Mesothelial cell of epicardium (in vitro differentiated cells): ENCODE data around the gene VEGFA. TPM values are rescaled to one million over a fixed set of nuclear protein-coding genes. Genes with fewer than 3 reads are reported as not detected.

Experiments used
- DNase-seq, 2 experiments: peaks; one replicate each; pipeline ENCODE4 v3.0.0; 2021; ENCODE audit warnings: low spot score in 2 of 2; ENCODE audit not compliant: unreplicated experiment in 2 of 2
- H3K27ac Mint-ChIP-seq: 2 replicates; pipeline ENCODE4 v1.8.0; 2021; ENCODE audit warnings: mixed read lengths
- H3K27me3 Mint-ChIP-seq: 2 replicates; pipeline ENCODE4 v1.8.0; 2021; ENCODE audit warnings: low read depth, mixed read lengths
- H3K36me3 Mint-ChIP-seq: 2 replicates; pipeline ENCODE4 v1.8.0; 2021; ENCODE audit warnings: mixed read lengths
- H3K4me1 Mint-ChIP-seq: 2 replicates; pipeline ENCODE4 v1.8.0; 2021; ENCODE audit warnings: mixed read lengths
- H3K4me3 Mint-ChIP-seq: 2 replicates; pipeline ENCODE4 v1.8.0; 2021; ENCODE audit warnings: mild to moderate bottlenecking, moderate library complexity, mixed read lengths
- H3K9me3 Mint-ChIP-seq: 2 replicates; pipeline ENCODE4 v1.8.0; 2021; ENCODE audit warnings: mixed read lengths
- CTCF ChIP-seq: fragments of 200-600 bp; sonication (generic); IDR thresholded peaks from one replicate; pipeline ENCODE4 v1.5.0; 2021; ENCODE audit warnings: antibody characterized with exemption; ENCODE audit not compliant: unreplicated experiment
- total RNA-seq: library from RNA; stranded (reverse); gene quantifications from 3 replicates; pipeline ENCODE4 v1.2.1, GENCODE V29; 2021

VEGFA gene
- total RNA-seq, 1 donor from 2014 or later: 185 TPM

DNA sequence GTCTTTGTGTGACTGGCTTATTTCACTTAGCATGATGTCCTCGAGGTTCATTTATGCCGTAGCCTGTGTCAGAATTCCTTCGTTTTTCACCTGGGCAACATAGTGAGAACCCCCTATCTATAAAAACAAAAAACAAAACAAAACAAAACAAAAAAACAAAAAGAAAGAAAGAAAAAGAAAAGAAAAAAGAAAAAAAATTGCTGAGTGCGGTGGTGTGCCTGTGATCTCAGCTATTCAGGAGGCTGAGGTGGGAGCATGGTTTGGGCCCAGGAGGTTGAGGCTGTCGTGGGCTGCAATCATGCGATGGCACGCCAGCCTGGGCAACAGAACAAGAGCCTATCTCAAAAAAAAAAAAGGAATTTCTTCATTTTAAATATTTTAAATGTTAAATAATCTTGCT lies 38.4 kb downstream of the VEGFA start:
- Mint-ChIP-seq H3K4me1 (peaks cover 3% of the 10 kb centered on the region), H3K27me3 (no peaks in the 10 kb centered on the region), H3K36me3 (no peaks in the 10 kb centered on the region), H3K27ac (no peak overlapping the region), H3K4me3 (no peak overlapping the region), H3K9me3 (no peaks in the 10 kb centered on the region)
- no peak for TF ChIP-seq CTCF
- no peak for DNase-seq

- DNase-seq: no peak
- TF ChIP-seq CTCF: no peak
- peaks cover 3% of the 10 kb centered on the region for H3K4me1 Mint-ChIP-seq
- no peak overlapping the region for H3K4me3 Mint-ChIP-seq
- no peaks in the 10 kb centered on the region for H3K9me3 Mint-ChIP-seq
- no peaks in the 10 kb centered on the region for H3K27me3 Mint-ChIP-seq
- H3K36me3 Mint-ChIP-seq: no peaks in the 10 kb centered on the region
- no peak overlapping the region for H3K27ac Mint-ChIP-seq
Measured at GRCh38 chr6:43809417-43810305, 39.6 kb downstream of the VEGFA start.

DNA sequence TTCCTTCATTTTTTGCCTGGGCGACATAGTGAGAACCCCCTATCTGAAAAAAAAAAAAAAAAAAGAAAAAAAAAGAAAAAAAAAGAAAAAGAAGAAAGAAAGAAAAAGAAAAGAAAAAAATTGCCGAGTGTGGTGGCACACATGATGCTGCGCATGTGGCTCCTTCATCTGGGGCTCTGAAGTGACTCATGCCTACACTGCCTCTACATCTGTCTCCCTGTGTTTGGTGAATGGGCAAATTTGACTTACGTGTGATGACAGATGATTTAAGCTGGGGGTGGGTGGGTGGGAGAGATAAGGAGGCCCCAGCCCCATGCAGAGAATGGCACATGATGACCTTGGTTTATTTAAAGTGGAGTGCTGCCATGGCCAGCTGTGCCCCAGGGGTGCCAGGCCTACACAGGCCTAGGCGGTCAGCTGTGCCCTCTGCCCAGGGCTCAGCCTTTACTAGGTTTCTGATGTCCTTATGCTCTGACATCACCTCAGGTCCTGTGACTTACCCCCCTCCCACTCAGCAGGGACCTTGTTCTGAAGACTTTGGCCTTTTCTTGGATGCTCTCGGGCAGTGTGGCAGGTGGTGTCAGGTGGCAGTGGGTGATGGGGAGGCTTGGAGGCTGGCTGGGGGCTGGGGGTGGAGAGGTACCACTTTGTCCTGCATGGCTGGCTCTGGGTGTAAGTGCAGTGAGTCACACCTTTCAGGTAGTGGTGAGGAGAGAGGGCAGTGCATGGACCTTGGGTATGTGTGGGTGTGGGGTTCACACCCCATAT lies 41.1 kb downstream of the VEGFA start:
- Mint-ChIP-seq H3K27ac (no peak overlapping the region), H3K4me1 (peaks cover 3% of the 10 kb centered on the region), H3K27me3 (no peaks in the 10 kb centered on the region), H3K36me3 (no peaks in the 10 kb centered on the region), H3K9me3 (no peaks in the 10 kb centered on the region), H3K4me3 (no peak overlapping the region)
- TF ChIP-seq CTCF: no peak
- no peak for DNase-seq

DNA sequence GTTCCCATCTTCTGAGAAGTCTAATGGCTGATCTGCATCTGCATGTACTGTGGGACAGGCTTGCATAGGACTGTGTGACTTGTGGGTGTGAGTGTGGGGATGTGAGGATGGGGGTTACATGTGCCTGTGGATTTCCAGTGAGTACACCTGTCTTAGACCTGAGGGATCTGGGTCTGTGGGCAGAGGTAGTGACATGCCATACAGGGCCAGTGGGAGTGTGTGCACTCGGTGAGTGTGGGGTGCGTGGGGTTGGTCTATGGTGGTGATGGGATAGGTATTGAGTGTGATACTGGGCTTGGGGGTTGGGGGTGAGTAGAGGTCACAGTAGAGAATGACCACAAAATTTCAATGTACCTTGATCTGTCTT lies 41.7 kb downstream of the VEGFA start:
- no peak for DNase-seq
- Mint-ChIP-seq H3K36me3 (no peaks in the 10 kb centered on the region), H3K9me3 (no peaks in the 10 kb centered on the region), H3K4me3 (no peak overlapping the region), H3K27ac (no peak overlapping the region), H3K27me3 (no peaks in the 10 kb centered on the region), H3K4me1 (peaks cover 3% of the 10 kb centered on the region)
- TF ChIP-seq CTCF: no peak

DNA sequence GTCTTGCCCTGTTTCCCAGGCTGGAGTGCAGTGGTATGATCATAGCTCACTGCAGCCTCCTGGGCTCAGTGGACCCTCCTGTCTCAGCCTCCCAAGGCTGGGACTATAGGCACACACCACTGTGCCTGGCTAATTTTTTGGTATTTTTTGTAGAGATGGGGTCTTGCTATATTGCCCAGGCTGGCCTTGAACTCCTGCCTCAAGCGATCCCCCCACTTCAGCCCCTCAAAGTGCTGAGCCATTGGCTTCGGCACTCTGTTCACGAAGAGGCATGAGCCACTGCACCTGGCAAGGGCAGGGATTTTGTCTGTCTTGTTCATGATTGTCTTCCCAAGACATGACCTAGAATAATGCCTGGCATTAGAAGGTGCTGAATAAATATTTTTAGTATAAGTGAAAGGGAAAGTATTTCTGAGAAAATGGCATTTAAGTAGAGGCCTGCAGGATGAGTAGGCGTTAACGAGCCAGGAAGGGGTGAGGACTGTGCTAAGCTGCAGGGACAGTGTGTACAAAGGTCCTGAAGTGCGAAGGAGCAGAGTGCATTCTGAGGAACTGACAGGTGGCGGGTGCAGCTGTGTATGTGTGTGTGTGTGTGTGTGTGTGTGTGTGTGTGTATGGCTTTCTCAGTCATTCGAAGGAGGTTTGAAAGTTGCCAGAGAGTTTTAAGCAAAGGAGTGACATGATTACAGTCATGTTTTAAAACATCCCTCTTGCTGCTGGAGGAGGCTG lies 43.0 kb downstream of the VEGFA start:
- Mint-ChIP-seq H3K4me3 (no peak overlapping the region), H3K27me3 (no peaks in the 10 kb centered on the region), H3K36me3 (no peaks in the 10 kb centered on the region), H3K4me1 (peaks cover 3% of the 10 kb centered on the region), H3K27ac (no peak overlapping the region), H3K9me3 (no peaks in the 10 kb centered on the region)
- no peak for DNase-seq
- peak; percentile 17 for TF ChIP-seq CTCF
